Left forelimb (tissue), 1 donor: ENCODE data around the gene GNAI2.
A peak's percentile ranks its signal among the peaks of the same experiment; 100 is the strongest.
"Not testable (repeated sequence)": the region's sequence is repeated elsewhere in the genome, so short reads cannot be mapped to it uniquely, and the experiment has no call there.

Experiments used
- DNase-seq: peaks from one replicate; pipeline ENCODE4 v3.0.0-alpha.2; 2018; ENCODE audit warnings: low spot score

GNAI2 gene

DNA sequence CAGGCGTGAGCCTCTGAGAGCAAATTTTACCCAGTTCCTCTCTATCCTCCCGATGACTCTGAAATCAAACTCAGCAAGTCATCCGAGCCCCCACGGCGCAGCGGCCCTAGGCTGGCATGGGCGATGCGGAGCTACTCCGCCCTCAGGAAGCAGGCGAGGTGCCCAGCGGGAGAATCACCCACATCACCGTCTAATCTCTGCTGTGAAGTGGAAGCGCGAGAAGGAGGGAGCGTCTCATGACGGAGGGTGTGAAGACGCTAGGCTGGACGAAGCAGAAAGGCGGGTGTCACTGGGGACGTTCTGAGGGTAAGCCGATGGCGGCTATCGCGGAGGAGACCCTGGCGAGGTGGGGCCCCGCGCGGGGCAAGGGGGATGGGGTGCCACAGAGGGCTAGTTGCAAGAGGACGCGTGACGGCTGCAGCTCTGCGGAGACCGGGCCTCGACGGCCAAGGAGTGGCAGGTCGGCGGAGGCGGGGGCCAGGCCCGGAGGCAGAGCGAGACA, 9.1 kb upstream of the GNAI2 start:
- DNase-seq, result no peak

- peak; percentile 94 for DNase-seq
These were observed 8.4 kb upstream of the GNAI2 start for GRCh38 chr3:50227390-50228183.

GRCh38 chr3:50228184-50228763, 7.7 kb upstream of the GNAI2 start:
- DNase-seq, result not testable (repeated sequence)

DNA sequence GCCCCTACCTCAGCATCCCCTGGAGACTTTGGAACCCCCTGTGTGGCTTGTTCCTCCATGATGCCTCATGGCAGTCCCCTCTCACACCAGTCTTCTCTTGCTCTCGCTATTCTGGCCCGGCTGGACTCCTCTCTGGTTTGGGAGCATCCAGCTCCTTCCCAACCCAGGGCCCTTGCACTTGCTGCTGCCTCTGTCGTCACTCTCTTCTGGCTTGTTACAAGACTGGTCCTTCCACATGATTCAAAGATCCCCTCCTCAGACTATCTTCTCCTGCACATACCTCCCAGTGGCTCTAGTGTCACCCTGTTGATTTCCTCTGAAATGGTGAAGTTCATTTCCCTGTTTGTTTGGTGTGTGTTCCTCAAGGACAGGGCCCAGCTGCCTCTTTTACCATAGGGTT, 6.5 kb upstream of the GNAI2 start:
- DNase-seq, result no peak

DNA sequence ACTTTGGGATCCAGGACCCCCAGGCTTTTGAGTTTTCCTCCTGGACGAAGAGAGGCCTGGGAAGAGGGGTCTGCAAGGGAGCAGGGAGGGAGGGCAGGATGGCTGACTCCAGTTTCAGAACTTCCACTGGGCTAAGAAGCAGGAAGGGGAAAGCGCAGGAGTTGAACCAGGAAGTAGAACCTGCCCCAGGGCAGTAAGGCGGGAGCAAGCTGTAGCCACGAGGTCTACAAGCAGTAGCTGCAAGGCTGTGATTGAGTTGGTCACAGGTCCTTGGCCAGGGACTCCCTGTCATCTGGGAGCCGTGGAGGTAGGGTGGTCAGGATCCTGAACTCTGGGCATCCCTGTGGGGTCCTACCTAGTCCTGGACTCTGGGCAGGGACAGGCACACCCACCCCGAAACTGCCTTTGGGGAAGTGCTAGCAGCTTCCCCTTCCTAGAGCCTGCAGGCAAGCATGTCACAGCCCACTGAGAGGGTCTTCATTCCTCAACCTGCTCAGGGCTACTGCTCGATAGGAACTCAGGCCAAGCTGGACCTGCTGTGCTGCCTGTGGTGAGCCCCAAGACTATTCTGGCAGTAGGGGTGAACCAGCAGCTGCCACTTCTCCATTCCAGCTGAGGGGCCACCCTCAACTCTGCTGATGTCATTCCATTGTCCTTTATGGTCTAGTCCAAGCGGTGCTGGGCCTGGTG, 5.8 kb upstream of the GNAI2 start:
- DNase-seq, result no peak

DNA sequence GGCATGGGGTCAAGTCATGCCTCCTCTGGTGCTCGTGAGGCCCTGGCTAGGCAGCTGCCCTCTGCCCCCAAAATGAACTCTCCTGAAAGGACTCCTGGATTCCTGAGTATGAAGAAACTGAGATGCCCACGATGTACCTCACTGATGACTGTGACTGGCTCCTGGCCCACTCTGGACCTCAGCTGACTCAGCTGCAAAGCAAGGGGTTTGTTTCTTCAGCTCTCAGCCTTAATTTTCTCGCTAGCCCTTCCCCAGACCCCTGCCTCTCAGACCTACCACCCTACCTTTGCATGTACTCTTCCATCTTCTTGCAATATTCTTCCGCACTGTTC, 5.2 kb upstream of the GNAI2 start:
- DNase-seq, result no peak

DNA sequence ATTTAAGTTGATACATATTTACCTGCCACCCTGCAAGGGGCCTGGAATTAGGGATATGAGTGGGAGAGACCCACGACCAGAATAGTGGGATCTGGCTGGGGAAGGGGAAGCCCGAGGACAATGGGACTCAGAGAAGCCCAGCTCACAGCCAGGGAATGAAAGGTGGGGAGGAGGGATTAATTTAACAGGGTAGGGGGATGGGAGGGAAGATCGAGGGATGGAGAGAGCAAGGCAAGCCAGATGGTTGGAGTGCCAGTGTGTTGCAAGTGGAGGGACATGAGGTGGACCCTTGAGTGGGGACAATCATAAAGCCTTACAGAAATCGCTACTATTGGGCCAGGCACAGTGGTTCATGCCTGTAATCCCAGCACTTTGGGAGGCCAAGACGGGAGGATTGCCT, 4.4 kb upstream of the GNAI2 start:
- DNase-seq, result no peak

DNA sequence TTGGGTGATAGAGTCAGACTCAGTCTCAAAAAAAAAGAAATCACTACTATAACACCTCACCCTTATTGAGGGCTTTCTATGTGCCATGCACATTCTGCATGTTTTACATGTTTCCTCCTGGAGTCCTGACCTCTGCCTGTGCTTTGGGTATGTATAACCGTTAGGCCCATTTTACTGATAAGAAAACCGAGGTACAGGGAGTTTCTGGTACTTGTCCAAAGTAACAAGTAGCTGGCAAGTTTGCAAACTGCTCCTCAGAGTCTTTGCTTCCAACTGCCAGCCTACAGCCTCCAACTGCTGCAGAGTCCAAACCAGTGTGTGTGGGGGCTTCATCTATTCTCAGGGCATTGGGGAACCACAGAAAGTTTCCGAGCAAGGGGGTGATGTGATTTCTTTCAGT, 3.7 kb upstream of the GNAI2 start:
- no peak for DNase-seq

DNA sequence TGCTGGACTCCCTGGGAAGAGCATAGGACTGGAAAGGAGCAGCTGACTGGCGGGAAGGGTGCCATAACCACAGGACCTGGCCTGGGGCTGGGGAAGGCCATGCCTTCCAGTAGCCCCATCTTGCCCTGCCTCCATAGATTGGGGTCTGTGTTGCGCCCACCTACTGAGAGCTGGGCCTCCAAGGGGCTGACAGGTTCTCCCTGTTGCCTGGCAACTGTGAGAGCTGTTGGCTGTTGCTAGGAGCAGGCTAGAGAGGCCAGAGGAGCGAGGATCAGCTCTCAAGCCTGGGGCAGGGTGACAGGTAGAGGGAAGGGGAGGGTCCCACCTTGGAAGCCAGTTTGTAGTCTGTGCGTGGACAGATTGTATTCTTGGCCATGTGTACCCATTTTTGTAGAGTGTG, 2.8 kb upstream of the GNAI2 start:
- DNase-seq, result no peak

- no peak for DNase-seq
These were observed 604 bp downstream of the GNAI2 start for GRCh38 chr3:50236484-50237132.

GRCh38 chr3:50237133-50237651, 1.2 kb downstream of the GNAI2 start:
- DNase-seq, result no peak

DNA sequence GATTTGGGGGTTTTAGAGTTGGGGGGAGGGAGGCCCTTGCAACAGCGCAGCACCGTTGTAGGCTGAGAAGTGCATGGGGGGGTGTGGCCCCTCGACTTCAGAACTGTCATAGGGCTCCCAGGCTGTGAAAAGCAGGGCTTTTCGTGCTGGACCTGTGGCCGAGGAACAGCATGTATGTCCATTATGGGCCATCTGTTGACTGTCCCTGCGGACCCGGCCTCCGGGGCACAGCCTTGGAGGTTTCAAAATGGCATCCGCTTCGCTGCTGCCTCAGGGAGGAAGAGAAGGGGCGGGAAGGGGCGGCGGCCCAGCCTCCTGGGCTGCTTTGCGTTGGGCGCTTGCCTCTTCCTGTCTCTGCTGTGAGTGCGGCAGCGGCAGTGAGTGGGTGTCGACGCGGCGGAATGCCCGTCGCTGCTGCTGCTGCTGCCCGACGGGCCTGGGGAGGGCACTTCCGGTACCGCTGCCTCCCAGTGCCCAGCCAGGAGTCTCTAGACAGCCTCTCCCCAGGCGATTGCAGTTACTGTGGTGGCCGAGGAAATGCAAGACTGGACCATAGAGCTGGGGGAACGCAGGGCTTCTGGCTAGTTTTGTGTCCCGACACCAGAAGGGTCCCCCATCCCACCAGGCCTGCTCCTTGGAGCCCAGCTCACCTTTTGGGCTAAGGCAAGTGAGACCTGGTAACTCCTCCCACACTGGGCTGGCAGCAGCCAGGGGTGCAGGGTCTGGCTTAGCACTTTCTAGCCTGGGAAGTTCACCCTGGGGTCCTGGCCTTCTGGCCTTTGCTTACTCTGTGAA, 1.9 kb downstream of the GNAI2 start:
- peak; percentile 81 for DNase-seq

GRCh38 chr3:50238549-50239026, 2.6 kb downstream of the GNAI2 start:
- DNase-seq, result no peak

DNA sequence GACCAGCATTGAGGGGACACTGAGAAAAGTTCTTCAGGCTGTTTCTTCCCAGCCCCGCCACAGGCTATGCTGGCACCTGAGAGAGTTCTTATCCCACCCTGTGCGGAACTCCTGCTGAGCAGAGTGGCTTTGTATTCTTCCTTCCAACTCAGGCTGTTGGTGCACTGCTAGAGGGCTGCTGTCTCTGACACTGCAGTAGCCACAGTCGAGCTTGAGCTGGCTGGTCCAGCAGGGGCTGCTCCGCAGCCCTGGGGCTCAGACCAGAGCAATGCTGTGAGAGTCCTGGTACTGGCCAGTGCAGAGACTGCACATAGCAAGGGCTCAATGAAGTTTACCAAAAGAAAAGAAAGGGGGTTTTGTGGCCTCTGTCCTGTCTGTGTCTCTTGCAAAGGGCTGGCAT, 3.6 kb downstream of the GNAI2 start:
- no peak for DNase-seq

DNA sequence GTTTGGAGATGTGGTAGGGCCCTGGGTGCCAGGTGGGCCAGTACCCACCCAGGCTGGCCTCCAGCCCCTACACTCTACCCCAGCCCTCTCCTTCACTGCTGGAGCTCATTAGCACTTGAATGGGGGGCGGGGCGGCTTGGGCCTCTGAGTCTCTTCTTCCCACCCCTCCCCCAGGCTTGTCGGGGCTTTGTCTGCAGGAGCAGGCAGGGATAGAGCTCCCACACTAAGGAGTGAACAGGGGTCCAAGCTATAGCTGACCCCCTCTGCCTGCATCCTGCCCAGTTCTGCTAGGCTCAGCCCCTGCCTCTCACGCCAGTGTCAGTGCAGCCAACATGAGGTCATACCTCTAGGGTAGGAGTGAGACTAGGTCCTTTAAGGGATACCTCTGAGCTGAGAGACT, 5.2 kb downstream of the GNAI2 start:
- DNase-seq, result no peak

DNA sequence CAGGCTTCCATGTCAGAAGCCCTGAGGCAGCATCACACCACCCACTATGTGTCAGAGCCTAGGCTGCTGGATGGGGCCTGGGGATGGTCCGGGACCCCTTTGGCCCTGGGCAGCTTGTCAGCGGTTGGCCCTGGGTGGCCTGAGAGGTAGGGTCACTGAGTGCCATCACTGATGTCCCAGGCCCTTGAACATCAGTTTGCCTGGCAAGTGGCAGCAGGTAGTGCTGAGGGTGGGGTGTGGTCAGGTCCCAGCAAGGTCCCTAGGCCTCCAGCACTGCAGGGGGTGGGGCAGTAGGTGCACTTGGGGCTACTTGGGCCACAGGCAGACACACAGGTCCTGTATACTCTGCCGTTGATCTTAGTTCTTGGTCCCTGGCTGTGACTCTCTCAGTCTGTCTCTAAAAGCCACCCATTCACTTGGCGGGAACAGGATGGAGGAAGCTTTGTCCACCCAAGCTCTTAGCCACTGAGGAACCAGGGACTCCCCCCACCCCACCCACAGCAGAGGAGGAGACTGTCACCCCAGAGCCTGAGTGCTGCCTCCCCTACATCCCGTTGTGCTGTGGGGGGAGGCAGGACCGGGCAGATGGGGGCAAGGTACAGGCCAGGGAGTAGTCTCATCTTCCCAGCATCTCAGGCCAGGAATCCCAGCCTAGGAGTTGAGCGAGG, 5.8 kb downstream of the GNAI2 start:
- DNase-seq, result no peak

- DNase-seq, result no peak
These were observed 6.4 kb downstream of the GNAI2 start for GRCh38 chr3:50242381-50242770.

DNA sequence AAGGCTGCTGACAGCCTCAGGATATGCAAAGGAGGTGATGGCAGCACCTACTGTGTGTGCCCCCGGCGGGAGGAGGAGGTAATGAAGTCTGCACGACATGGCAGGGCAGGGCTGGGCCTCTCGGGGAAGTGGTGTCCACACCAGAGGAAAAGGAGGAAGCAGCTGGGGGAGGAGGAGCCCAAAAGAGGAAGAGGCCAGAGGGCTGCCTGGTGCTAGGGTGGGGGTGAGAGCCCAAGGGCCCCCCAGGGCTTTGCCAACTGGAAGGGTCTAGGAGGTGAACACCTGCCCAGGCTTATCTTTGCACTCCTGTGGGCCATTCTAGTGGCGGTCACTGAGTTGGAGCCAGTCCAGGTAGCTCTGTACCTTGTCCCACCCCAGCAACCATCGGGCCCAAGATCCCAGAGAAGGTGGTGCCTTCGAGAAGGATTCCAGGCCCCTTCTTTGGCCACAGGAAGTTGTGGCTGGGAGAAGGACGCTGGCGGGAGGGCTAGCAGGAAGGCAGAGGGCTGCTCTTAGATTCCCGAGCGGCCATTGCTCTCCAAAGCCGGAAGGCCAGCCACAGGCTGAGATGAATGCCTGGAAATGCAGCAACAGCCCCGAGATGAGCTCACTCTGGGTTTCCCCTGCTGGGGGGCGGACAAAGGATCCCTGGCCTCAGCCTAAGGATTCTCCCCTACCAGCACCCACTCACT, 7.0 kb downstream of the GNAI2 start:
- no peak for DNase-seq

DNA sequence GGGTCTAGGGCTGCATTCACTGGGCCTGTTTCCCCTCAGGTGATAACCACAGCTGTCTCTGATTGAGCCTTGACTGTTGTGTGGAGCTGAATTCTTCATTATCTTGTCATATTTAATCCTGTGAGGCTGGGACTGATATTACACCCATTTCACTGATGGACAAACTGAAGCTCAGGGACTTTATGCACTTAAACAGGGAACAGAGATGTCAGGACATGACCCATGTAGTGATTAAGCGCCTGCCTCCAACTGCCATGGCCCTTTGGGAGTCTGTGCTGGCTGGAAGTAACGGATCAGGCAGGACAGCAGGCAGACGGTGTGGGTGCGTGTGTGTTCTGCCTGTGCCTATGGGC, 7.5 kb downstream of the GNAI2 start:
- no peak for DNase-seq

GRCh38 chr3:50244813-50245212, 8.8 kb downstream of the GNAI2 start:
- DNase-seq, result not testable (repeated sequence)
